CD4-positive, alpha-beta memory T cell (primary cell): ENCODE measurements around the gene FDCSP. TPM values are rescaled to one million over a fixed set of nuclear protein-coding genes. Genes with fewer than 3 reads are reported as not detected.

Source experiments
- CTCF ChIA-PET: fragments of 350-600 bp; sonication (Branson Sonifier 250); formaldehyde crosslinking; loops from one replicate; lab custom pipeline; 2021; ENCODE audit warnings: inconsistent platforms; ENCODE audit not compliant: partially characterized antibody; lab: Charles Lee
- POLR2A ChIA-PET: fragments of 350-600 bp; sonication (Branson Sonifier 250); formaldehyde crosslinking; loops from one replicate; lab custom pipeline; 2021; ENCODE audit not compliant: partially characterized antibody; lab: Charles Lee
- DNase-seq, 5 donors: peaks; one replicate each; pipeline versions ENCODE4 v3.0.0 to v3.0.0-alpha.2; 2020 to 2022; ENCODE audit warnings: mixed read lengths in 1 of 5
- H3K27ac ChIP-seq: one replicate; pipeline ENCODE4 v1.7.0; 2013; ENCODE audit warnings: low read depth, low read length
- H3K27me3 ChIP-seq: 2 replicates; pipeline ENCODE4 v1.7.0; 2013; ENCODE audit warnings: mild to moderate bottlenecking, low read length, moderate library complexity; ENCODE audit not compliant: insufficient read depth
- H3K36me3 ChIP-seq: 2 replicates; pipeline ENCODE4 v1.7.0; 2013; ENCODE audit warnings: mild to moderate bottlenecking, low read length, moderate library complexity; ENCODE audit not compliant: insufficient read depth
- H3K4me1 ChIP-seq: 2 replicates; pipeline ENCODE4 v1.7.0; 2013; ENCODE audit warnings: mild to moderate bottlenecking, low read length, moderate library complexity; ENCODE audit not compliant: insufficient read depth
- H3K4me3 ChIP-seq, 2 donors: one replicate each; pipeline ENCODE4 v1.7.0; 2013; ENCODE audit warnings: low read length in 2 of 2, mild to moderate bottlenecking in 1 of 2
- H3K9me3 ChIP-seq, 2 donors: one replicate each; pipeline ENCODE4 v1.7.0; 2013; ENCODE audit warnings: low read length in 2 of 2, control low read depth in 1 of 2; ENCODE audit not compliant: control insufficient read depth in 1 of 2
- H3K27ac Mint-ChIP-seq, 7 donors: one replicate each; pipeline ENCODE4 v1.8.0; 2020 to 2021; ENCODE audit warnings: mixed read lengths in 7 of 7, mild to moderate bottlenecking in 6 of 7, inconsistent platforms in 3 of 7, moderate library complexity in 3 of 7
- H3K27me3 Mint-ChIP-seq, 2 donors: one replicate each; pipeline ENCODE4 v1.8.0; 2020 to 2021; ENCODE audit warnings: mixed read lengths in 2 of 2
- H3K36me3 Mint-ChIP-seq, 2 donors: one replicate each; pipeline ENCODE4 v1.8.0; 2020 to 2021; ENCODE audit warnings: mixed read lengths in 2 of 2, inconsistent platforms in 1 of 2, mild to moderate bottlenecking in 1 of 2
- H3K4me1 Mint-ChIP-seq, 4 donors: one replicate each; pipeline ENCODE4 v1.8.0; 2020 to 2021; ENCODE audit warnings: mixed read lengths in 4 of 4, mild to moderate bottlenecking in 1 of 4
- H3K4me3 Mint-ChIP-seq, 8 donors: one replicate each; pipeline ENCODE4 v1.8.0; 2020 to 2021; ENCODE audit warnings: mixed read lengths in 8 of 8, mild to moderate bottlenecking in 7 of 8, moderate library complexity in 6 of 8, inconsistent platforms in 3 of 8
- H3K9me3 Mint-ChIP-seq, 8 donors: one replicate each; pipeline ENCODE4 v1.8.0; 2020 to 2021; ENCODE audit warnings: mixed read lengths in 8 of 8, mild to moderate bottlenecking in 5 of 8, inconsistent platforms in 3 of 8, moderate library complexity in 1 of 8
- intact Hi-C: fragments of 100-400 bp; cut with micrococcal nuclease; formaldehyde crosslinking; loops from one replicate; pipeline ENCODE4 v1.15.1; 2023
- polyA plus RNA-seq, 2 donors: library from polyadenylated mRNA; unstranded; fragments of 300-500 nt; fragmentation: Illumina TruSeq; gene quantifications; one replicate each; pipeline ENCODE4 v1.2.3, GENCODE V29; 2021
- total RNA-seq, 2 experiments: library from RNA; stranded (reverse); gene quantifications; one replicate each; pipeline ENCODE4 v1.2.3, GENCODE V29; 2021

Gene FDCSP
- total and polyA plus RNA-seq, 4 experiments from 2014 or later = not detected

GRCh38 chr4:70183940-70184246 lies 42.0 kb upstream of the FDCSP start:
- intact Hi-C loops = no loop called here
- H3K9me3 Mint-ChIP-seq = peaks cover 0 to 3% (median 0%) of the 10 kb centered on the region in 8 donors
- H3K36me3 Mint-ChIP-seq = no peaks in the 10 kb centered on the region
- CTCF ChIA-PET = no interaction called here
- Histone ChIP-seq H3K4me1 (no peaks in the 10 kb centered on the region), H3K9me3 (no peaks in the 10 kb centered on the region), H3K27ac (no peak overlapping the region), H3K27me3 (no peaks in the 10 kb centered on the region), H3K4me3 (no peak overlapping the region), H3K36me3 (no peaks in the 10 kb centered on the region)
- H3K27ac Mint-ChIP-seq = no peak overlapping the region
- no peaks in the 10 kb centered on the region for H3K4me1 Mint-ChIP-seq
- no peak for DNase-seq
- H3K27me3 Mint-ChIP-seq = no peaks in the 10 kb centered on the region
- H3K4me3 Mint-ChIP-seq = no peak overlapping the region
- POLR2A ChIA-PET = no interaction called here

DNA sequence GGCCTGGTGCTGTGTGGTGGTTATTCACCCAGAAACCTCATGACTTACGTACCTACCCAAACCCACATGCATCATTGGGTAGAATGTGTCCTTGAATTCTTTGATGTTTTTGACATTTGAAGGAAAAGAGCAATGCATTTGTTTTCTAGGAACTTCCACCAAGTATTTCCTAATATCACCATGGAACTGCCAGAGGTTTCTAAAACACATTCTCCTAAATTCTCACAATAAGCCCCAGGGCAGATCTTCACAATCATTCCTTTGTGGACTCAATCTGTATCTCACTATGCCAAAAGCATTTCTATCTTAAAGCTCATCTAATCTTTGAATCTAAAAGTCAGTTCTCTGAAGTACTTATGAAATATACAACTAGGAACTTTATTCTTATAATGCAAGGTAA lies 38.7 kb upstream of the FDCSP start:
- Histone ChIP-seq H3K27me3 (no peaks in the 10 kb centered on the region), H3K4me3 (no peak overlapping the region), H3K27ac (no peak overlapping the region), H3K36me3 (no peaks in the 10 kb centered on the region), H3K4me1 (no peaks in the 10 kb centered on the region), H3K9me3 (no peaks in the 10 kb centered on the region)
- CTCF ChIA-PET = no interaction called here
- H3K4me3 Mint-ChIP-seq = no peak overlapping the region
- H3K36me3 Mint-ChIP-seq = no peaks in the 10 kb centered on the region
- H3K27ac Mint-ChIP-seq = no peak overlapping the region
- no peaks in the 10 kb centered on the region for H3K27me3 Mint-ChIP-seq
- no peaks in the 10 kb centered on the region for H3K4me1 Mint-ChIP-seq
- POLR2A ChIA-PET = no interaction called here
- peaks cover 0 to 2% (median 0%) of the 10 kb centered on the region in 8 donors for H3K9me3 Mint-ChIP-seq
- DNase-seq = no peak
- intact Hi-C loops = no loop called here

DNA sequence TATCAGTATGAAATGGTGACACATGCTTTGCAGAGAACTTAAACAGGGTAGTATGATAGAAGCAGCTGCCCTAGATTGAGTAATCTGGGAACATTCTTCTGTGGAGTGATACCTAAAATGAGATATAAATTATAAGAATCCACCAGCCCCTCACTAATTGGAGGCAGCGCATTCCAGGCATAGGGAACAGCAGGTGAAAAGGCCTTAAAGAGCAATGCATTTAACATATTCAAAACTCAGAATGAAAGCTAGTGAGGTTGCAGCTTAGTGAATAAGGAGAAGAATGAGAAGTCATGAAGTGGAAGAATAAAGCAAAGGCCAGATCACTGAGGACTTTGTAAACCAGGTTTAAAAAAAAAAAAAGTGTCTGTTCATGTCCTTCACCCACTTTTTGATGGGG lies 35.3 kb upstream of the FDCSP start:
- ChIA-PET CTCF (no interaction called here), POLR2A (no interaction called here)
- H3K9me3 ChIP-seq = no peaks in the 10 kb centered on the region
- H3K36me3 ChIP-seq = no peaks in the 10 kb centered on the region
- no peak for DNase-seq
- H3K4me3 ChIP-seq = no peak overlapping the region
- intact Hi-C loops = no loop called here
- H3K4me1 ChIP-seq = no peaks in the 10 kb centered on the region
- Mint-ChIP-seq H3K4me1 (no peaks in the 10 kb centered on the region), H3K9me3 (peaks cover 0 to 2% (median 0%) of the 10 kb centered on the region in 8 donors), H3K27me3 (no peaks in the 10 kb centered on the region), H3K36me3 (no peaks in the 10 kb centered on the region), H3K4me3 (no peak overlapping the region), H3K27ac (no peak overlapping the region)
- H3K27ac ChIP-seq = no peak overlapping the region
- H3K27me3 ChIP-seq = no peaks in the 10 kb centered on the region

- Mint-ChIP-seq H3K27ac (no peak overlapping the region), H3K36me3 (no peaks in the 10 kb centered on the region), H3K4me1 (no peaks in the 10 kb centered on the region), H3K27me3 (no peaks in the 10 kb centered on the region), H3K9me3 (peaks cover 0 to 2% (median 0%) of the 10 kb centered on the region in 8 donors), H3K4me3 (no peak overlapping the region)
- intact Hi-C loops = no loop called here
- no peak for DNase-seq
- Histone ChIP-seq H3K27ac (no peak overlapping the region), H3K9me3 (no peaks in the 10 kb centered on the region), H3K4me1 (no peaks in the 10 kb centered on the region), H3K36me3 (no peaks in the 10 kb centered on the region), H3K27me3 (no peaks in the 10 kb centered on the region), H3K4me3 (no peak overlapping the region)
- CTCF ChIA-PET = no interaction called here
- POLR2A ChIA-PET = no interaction called here
Observed at GRCh38 chr4:70191647-70192046, 34.3 kb upstream of the FDCSP start.

DNA sequence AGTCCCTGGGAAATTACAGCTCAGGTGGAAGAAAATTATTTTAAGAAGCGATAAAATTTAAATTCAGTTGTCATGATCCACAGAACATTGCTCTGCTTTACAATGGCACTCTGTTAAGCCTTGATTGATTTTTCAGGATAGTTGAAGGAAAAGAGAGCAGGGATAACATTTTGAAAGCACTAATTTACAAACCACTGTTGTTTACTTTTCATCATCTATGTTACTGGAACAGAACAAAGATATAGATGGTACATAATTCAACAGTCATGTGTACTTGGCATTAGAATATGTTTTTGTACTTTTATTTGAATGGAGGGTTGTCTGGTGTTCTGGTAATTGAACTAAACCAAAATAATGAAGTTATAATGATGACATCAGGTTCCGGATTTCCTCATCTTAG lies 33.0 kb upstream of the FDCSP start:
- no peaks in the 10 kb centered on the region for H3K4me1 ChIP-seq
- peaks cover 0 to 2% (median 0%) of the 10 kb centered on the region in 8 donors for H3K9me3 Mint-ChIP-seq
- ChIA-PET POLR2A (no interaction called here), CTCF (no interaction called here)
- no peak overlapping the region for H3K27ac ChIP-seq
- H3K36me3 ChIP-seq = no peaks in the 10 kb centered on the region
- no peak overlapping the region for H3K27ac Mint-ChIP-seq
- H3K4me3 Mint-ChIP-seq = no peak overlapping the region
- intact Hi-C loops = no loop called here
- H3K27me3 ChIP-seq = no peaks in the 10 kb centered on the region
- H3K4me3 ChIP-seq = no peak overlapping the region
- H3K4me1 Mint-ChIP-seq = no peaks in the 10 kb centered on the region
- no peaks in the 10 kb centered on the region for H3K36me3 Mint-ChIP-seq
- H3K9me3 ChIP-seq = no peaks in the 10 kb centered on the region
- DNase-seq = no peak
- no peaks in the 10 kb centered on the region for H3K27me3 Mint-ChIP-seq

GRCh38 chr4:70195425-70195824 lies 30.5 kb upstream of the FDCSP start, which contains the start of gene ODAM:
ODAM (plus strand) TSS chr4:70195725; CDS start chr4:70196544, 819 bp downstream.
- DNase-seq = no peak
- H3K36me3 ChIP-seq = no peaks in the 10 kb centered on the region
- no peaks in the 10 kb centered on the region for H3K27me3 ChIP-seq
- no peaks in the 10 kb centered on the region for H3K27me3 Mint-ChIP-seq
- no peak within 1 kb of the TSS for H3K27ac Mint-ChIP-seq
- peaks cover 0 to 2% (median 0%) of the 10 kb centered on the region in 8 donors for H3K9me3 Mint-ChIP-seq
- POLR2A ChIA-PET = no interaction called here
- no peak within 1 kb of the TSS for H3K27ac ChIP-seq
- H3K4me1 Mint-ChIP-seq = no peaks in the 10 kb centered on the region
- intact Hi-C loops = no loop called here
- H3K4me1 ChIP-seq = no peaks in the 10 kb centered on the region
- CTCF ChIA-PET = no interaction called here
- no peak within 1 kb of the TSS for H3K4me3 ChIP-seq
- H3K9me3 ChIP-seq = no peaks in the 10 kb centered on the region
- no peaks in the 10 kb centered on the region for H3K36me3 Mint-ChIP-seq
- H3K4me3 Mint-ChIP-seq = no peak within 1 kb of the TSS

DNA sequence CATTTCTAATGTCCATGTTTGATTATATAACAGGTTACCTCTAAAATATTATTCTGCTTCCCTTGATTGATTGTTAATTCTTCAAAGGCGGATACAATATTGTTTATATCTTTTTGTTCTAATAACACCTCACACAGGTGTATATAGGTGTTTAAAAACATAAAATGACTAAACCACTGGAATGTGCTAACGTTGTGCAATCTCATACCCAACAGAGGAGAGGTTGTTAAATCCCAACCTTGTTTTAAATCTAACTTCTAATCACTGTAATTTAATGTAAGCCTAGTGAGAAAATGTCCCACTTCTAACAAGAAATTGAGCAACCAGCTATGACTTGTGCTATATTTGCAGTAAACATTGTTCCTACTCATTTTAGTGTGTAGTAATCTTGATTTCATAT lies 29.1 kb upstream of the FDCSP start:
- Mint-ChIP-seq H3K27ac (no peak overlapping the region), H3K4me3 (no peak overlapping the region), H3K36me3 (no peaks in the 10 kb centered on the region), H3K4me1 (no peaks in the 10 kb centered on the region), H3K27me3 (no peaks in the 10 kb centered on the region), H3K9me3 (no peaks in the 10 kb centered on the region)
- H3K9me3 ChIP-seq = no peaks in the 10 kb centered on the region
- intact Hi-C loops = no loop called here
- CTCF ChIA-PET = no interaction called here
- DNase-seq = no peak
- no peak overlapping the region for H3K27ac ChIP-seq
- no peaks in the 10 kb centered on the region for H3K36me3 ChIP-seq
- H3K4me3 ChIP-seq = no peak overlapping the region
- H3K4me1 ChIP-seq = no peaks in the 10 kb centered on the region
- POLR2A ChIA-PET = no interaction called here
- no peaks in the 10 kb centered on the region for H3K27me3 ChIP-seq

GRCh38 chr4:70197842-70198241 lies 28.1 kb upstream of the FDCSP start:
- Mint-ChIP-seq H3K9me3 (no peaks in the 10 kb centered on the region), H3K4me3 (no peak overlapping the region), H3K27me3 (no peaks in the 10 kb centered on the region), H3K27ac (no peak overlapping the region), H3K36me3 (no peaks in the 10 kb centered on the region), H3K4me1 (no peaks in the 10 kb centered on the region)
- Histone ChIP-seq H3K9me3 (no peaks in the 10 kb centered on the region), H3K27me3 (no peaks in the 10 kb centered on the region), H3K36me3 (no peaks in the 10 kb centered on the region), H3K4me3 (no peak overlapping the region), H3K4me1 (no peaks in the 10 kb centered on the region), H3K27ac (no peak overlapping the region)
- ChIA-PET POLR2A (no interaction called here), CTCF (no interaction called here)
- DNase-seq = no peak
- intact Hi-C loops = no loop called here
